ENCODE data around the gene CBLN3.

CBLN3 gene

GRCh38 chr14:24427537-24428508 is 1.6 kb downstream of the CBLN3 start:
- in situ Hi-C loops (cut with MboI; ENCODE audit: low sequenced_read_pairs) = no loop called here

- in situ Hi-C loops (cut with MboI; ENCODE audit: low sequenced_read_pairs) = no loop called here
These were observed 2.4 kb downstream of the CBLN3 start for GRCh38 chr14:24426912-24427536.

- in situ Hi-C loops (cut with MboI; ENCODE audit: low sequenced_read_pairs) = no loop called here
These were observed 3.1 kb downstream of the CBLN3 start for GRCh38 chr14:24426150-24426911.

GRCh38 chr14:24425704-24426103 is 3.8 kb downstream of the CBLN3 start:
- in situ Hi-C loops (cut with MboI; ENCODE audit: low sequenced_read_pairs) = no loop called here

GRCh38 chr14:24422694-24423601 is 6.5 kb downstream of the CBLN3 start:
- in situ Hi-C loops (cut with MboI; ENCODE audit: low sequenced_read_pairs) = no loop called here

GRCh38 chr14:24422261-24422660 is 7.2 kb downstream of the CBLN3 start:
- in situ Hi-C loops (cut with MboI; ENCODE audit: low sequenced_read_pairs) = no loop called here

- in situ Hi-C loops (cut with MboI; ENCODE audit: low sequenced_read_pairs) = no loop called here
These were observed 11.0 kb downstream of the CBLN3 start for GRCh38 chr14:24418492-24418873.

- in situ Hi-C loops (cut with MboI; ENCODE audit: low sequenced_read_pairs) = no loop called here
These were observed 11.5 kb downstream of the CBLN3 start for GRCh38 chr14:24417832-24418491.

- in situ Hi-C loops (cut with MboI; ENCODE audit: low sequenced_read_pairs) = no loop called here
These were observed 12.4 kb downstream of the CBLN3 start for GRCh38 chr14:24416932-24417619.

GRCh38 chr14:24416254-24416931 is 13.1 kb downstream of the CBLN3 start:
- in situ Hi-C loops (cut with MboI; ENCODE audit: low sequenced_read_pairs) = no loop called here

GRCh38 chr14:24415421-24416253 is 13.8 kb downstream of the CBLN3 start:
- in situ Hi-C loops (cut with MboI; ENCODE audit: low sequenced_read_pairs) = no loop called here

- in situ Hi-C loops (cut with MboI; ENCODE audit: low sequenced_read_pairs) = no loop called here
These were observed 14.6 kb downstream of the CBLN3 start for GRCh38 chr14:24414732-24415420.

- in situ Hi-C loops (cut with MboI; ENCODE audit: low sequenced_read_pairs) = no loop called here
These were observed 15.4 kb downstream of the CBLN3 start for GRCh38 chr14:24414077-24414476.

GRCh38 chr14:24411443-24412389 is 17.8 kb downstream of the CBLN3 start:
- in situ Hi-C loops (cut with MboI; ENCODE audit: low sequenced_read_pairs) = no loop called here

GRCh38 chr14:24409956-24410355 is 19.5 kb downstream of the CBLN3 start:
- in situ Hi-C loops (cut with MboI; ENCODE audit: low sequenced_read_pairs) = no loop called here

GRCh38 chr14:24409192-24409591 is 20.3 kb downstream of the CBLN3 start:
- in situ Hi-C loops (cut with MboI; ENCODE audit: low sequenced_read_pairs) = no loop called here

Measured in HL-60/S4 (cell line).